HepG2 (cell line): ENCODE results near the gene CCDC191. TPM values are rescaled to one million over a fixed set of nuclear protein-coding genes. Genes with fewer than 3 reads are reported as not detected.

Experiments used
- ATAC-seq: fragments of 200-7000 bp; cut with Tn5 transposase; 3 replicates; pipeline ENCODE4 v1.9.1; 2020; ENCODE audit warnings: mild to moderate bottlenecking, moderate library complexity
- BruUV-seq: library from RNA; stranded (reverse); fragments of 400-500 nt; replicated peaks from 2 replicates; lab custom pipeline; 2021; lab: Mats Ljungman, UMichigan
- CTCF ChIA-PET: fragments of 300-600 bp; formaldehyde crosslinking; extraction: SDS; loops from one replicate; lab custom pipeline; 2021; ENCODE audit warnings: low total read pairs, inconsistent platforms, low intra/inter-chr PET ratio; lab: Yijun Ruan, JAX
- POLR2A ChIA-PET: fragments of 350-600 bp; sonication (Branson Sonifier 250); formaldehyde crosslinking; loops from one replicate; lab custom pipeline; 2020; ENCODE audit warnings: antibody characterized with exemption, inconsistent platforms; lab: Yijun Ruan, JAX
- DNase-seq: peaks from one replicate; pipeline ENCODE4 v3.0.0-alpha.2; 2015; ENCODE audit warnings: low spot score
- FAIRE-seq: peaks from 3 replicates; lab custom pipeline; 2011; peaks lifted over from hg19 to GRCh38; lab: Jason Lieb, UNC
- H2AFZ ChIP-seq: one replicate; pipeline ENCODE4 v1.6.1; 2011; ENCODE audit warnings: low read length, inconsistent platforms
- H3K27ac ChIP-seq: fragments of 300-600 bp; 3 replicates; pipeline ENCODE4 v1.8.0; 2011; ENCODE audit warnings: mixed run types, mild to moderate bottlenecking, mixed read lengths, low read length, inconsistent platforms; ENCODE audit not compliant: insufficient read depth; ENCODE audit errors: extremely low read length
- H3K27me3 ChIP-seq, 2 experiments: fragments of 200-600 bp in 1 of 2; 2 replicates in 1 of 2; 3 replicates in 1 of 2; pipeline versions ENCODE4 v1.6.0 to v1.8.0; 2011; ENCODE audit warnings: low read length in 2 of 2, mild to moderate bottlenecking in 2 of 2, moderate library complexity in 2 of 2, inconsistent platforms in 1 of 2; ENCODE audit not compliant: insufficient read depth in 2 of 2, control insufficient read depth in 1 of 2
- H3K36me3 ChIP-seq, 2 experiments: fragments of 200-600 bp in 1 of 2; replicated peaks in 1 of 2; 2 replicates in 1 of 2; 3 replicates in 1 of 2; pipeline versions ENCODE4 v1.5.1 to v1.8.0; 2011; ENCODE audit warnings: low read length in 2 of 2, inconsistent platforms in 1 of 2; ENCODE audit not compliant: insufficient read depth in 2 of 2, control insufficient read depth in 1 of 2
- H3K4me1 ChIP-seq: 2 replicates; pipeline ENCODE4 v1.5.1; 2012; ENCODE audit warnings: low read length, inconsistent platforms; ENCODE audit not compliant: insufficient read depth
- H3K4me2 ChIP-seq: 2 replicates; pipeline ENCODE4 v1.6.0; 2011; ENCODE audit warnings: low read depth, low read length, inconsistent platforms
- H3K4me3 ChIP-seq, 3 experiments: fragments of 200-600 bp in 1 of 3; sonication (generic), shearing (Covaris generic) in 1 of 3; replicated peaks in 1 of 3; 2 replicates each; pipeline ENCODE4 v1.5.1; 2011 to 2016; ENCODE audit warnings: low read length in 3 of 3, inconsistent platforms in 2 of 3, low read depth in 2 of 3, mild to moderate bottlenecking in 2 of 3, control low read depth in 1 of 3, mixed read lengths in 1 of 3; ENCODE audit not compliant: insufficient read depth in 1 of 3
- H3K79me2 ChIP-seq: one replicate; pipeline ENCODE4 v1.6.1; 2011; ENCODE audit warnings: low read length, inconsistent platforms; ENCODE audit not compliant: insufficient read depth
- H3K9ac ChIP-seq: 2 replicates; pipeline ENCODE4 v1.6.0; 2011; ENCODE audit warnings: mild to moderate bottlenecking, low read depth, low read length, inconsistent platforms; ENCODE audit not compliant: insufficient read depth
- H3K9me3 ChIP-seq: 2 replicates; pipeline ENCODE4 v1.5.1; 2012; ENCODE audit warnings: mild to moderate bottlenecking, low read length
- H4K20me1 ChIP-seq: 2 replicates; pipeline ENCODE4 v1.6.0; 2011; ENCODE audit warnings: inconsistent platforms, mild to moderate bottlenecking, low read length, moderate library complexity; ENCODE audit not compliant: insufficient read depth
- ARID5B ChIP-seq: IDR thresholded peaks from 2 replicates; pipeline ENCODE4 v1.4.0; 2020; ENCODE audit warnings: mild to moderate bottlenecking, missing genetic modification reagents
- EZH2 ChIP-seq: conservative IDR thresholded peaks from 2 replicates; pipeline ENCODE4 v1.6.1; 2012; ENCODE audit warnings: mild to moderate bottlenecking, low read depth, low read length, moderate library complexity
- HOXA3 ChIP-seq: sonication (generic); formaldehyde crosslinking; IDR thresholded peaks from 2 replicates; pipeline ENCODE4 v1.5.0; 2020; ENCODE audit warnings: missing genetic modification reagents
- HOXA9 ChIP-seq: sonication (generic); formaldehyde crosslinking; IDR thresholded peaks from 2 replicates; pipeline ENCODE4 v1.8.1; 2022; ENCODE audit warnings: missing genetic modification reagents, mild to moderate bottlenecking, moderate library complexity, borderline replicate concordance
- JARID2 ChIP-seq: sonication (generic); formaldehyde crosslinking; IDR thresholded peaks from 2 replicates; pipeline ENCODE4 v1.8.1; 2023; ENCODE audit warnings: missing genetic modification reagents, inconsistent platforms; ENCODE audit not compliant: insufficient replicate concordance
- PITX1 ChIP-seq: sonication (generic); formaldehyde crosslinking; IDR thresholded peaks from 2 replicates; pipeline ENCODE4 v1.5.1; 2020; ENCODE audit warnings: mild to moderate bottlenecking, missing genetic modification reagents
- SIX1 ChIP-seq: sonication (generic); formaldehyde crosslinking; IDR thresholded peaks from 2 replicates; pipeline ENCODE4 v1.4.0; 2020; ENCODE audit warnings: missing genetic modification reagents, borderline replicate concordance
- STAT5B ChIP-seq: sonication (generic); formaldehyde crosslinking; IDR thresholded peaks from 2 replicates; pipeline ENCODE4 v1.4.0; 2020; ENCODE audit warnings: missing genetic modification reagents
- TSC22D2 ChIP-seq: sonication (generic); formaldehyde crosslinking; IDR thresholded peaks from 2 replicates; pipeline ENCODE4 v1.5.1; 2020; ENCODE audit warnings: missing genetic modification reagents, mild to moderate bottlenecking, borderline replicate concordance
- ZBTB33 ChIP-seq: sonication (generic); formaldehyde crosslinking; IDR thresholded peaks from 2 replicates; pipeline ENCODE4 v1.4.0; 2020; ENCODE audit warnings: missing genetic modification reagents
- ZNF274 ChIP-seq: sonication (generic); formaldehyde crosslinking; IDR thresholded peaks from 2 replicates; pipeline ENCODE4 v1.5.1; 2020; ENCODE audit warnings: mild to moderate bottlenecking, missing genetic modification reagents
- ZSCAN20 ChIP-seq: sonication (generic); formaldehyde crosslinking; IDR thresholded peaks from 2 replicates; pipeline ENCODE4 v1.4.0; 2020; ENCODE audit warnings: missing genetic modification reagents, mild to moderate bottlenecking, borderline replicate concordance
- WGBS: methylation state at CpG from one replicate; pipeline ENCODE4 v1.1.6; 2017; ENCODE audit warnings: low lambda C conversion rate; 5-methylcytosine and 5-hydroxymethylcytosine counted together
- in situ Hi-C: cut with HindIII; loops from 2 replicates; pipeline ENCODE4 v1.10.0; 2017; ENCODE audit warnings: low pct_unique_long_range_greater_than_20kb; ENCODE audit not compliant: extremely low pct_ligation_motif_present
- intact Hi-C: fragments of 100-400 bp; cut with micrococcal nuclease; formaldehyde crosslinking; loops from one replicate; pipeline ENCODE4 v1.10.0; 2022; ENCODE audit not compliant: unreplicated experiment
- polyA plus RNA-seq, 8 experiments: library from polyadenylated mRNA; depleted of rRNA in 3 of 8; stranded (reverse) in 7 of 8; unstranded in 1 of 8; fragments of >200 nt; fragmentation: Illumina TruSeq in 4 of 8; extraction: Trizol in 4 of 8; gene quantifications; 2 replicates each; pipeline versions ENCODE4 v1.2.1 to v1.2.3, GENCODE V29; 2011 to 2016; ENCODE audit warnings: low read depth in 4 of 8, missing spikeins in 1 of 8, mixed read lengths in 1 of 8; ENCODE audit not compliant: insufficient read depth in 1 of 8
- total RNA-seq, 5 experiments: library from RNA; depleted of rRNA; stranded (reverse); fragments of >200 nt; fragmentation: Illumina TruSeq; extraction: Trizol; gene quantifications; 2 replicates each; pipeline ENCODE4 v1.2.3, GENCODE V29; 2016; ENCODE audit warnings: low read depth in 1 of 5

CCDC191 gene
- total and polyA plus RNA-seq, 2 of the 13 experiments (the other 11 are each of a cell fraction or from before 2014, with no cell fraction given) = 0.91 to 1.4 TPM

DNA sequence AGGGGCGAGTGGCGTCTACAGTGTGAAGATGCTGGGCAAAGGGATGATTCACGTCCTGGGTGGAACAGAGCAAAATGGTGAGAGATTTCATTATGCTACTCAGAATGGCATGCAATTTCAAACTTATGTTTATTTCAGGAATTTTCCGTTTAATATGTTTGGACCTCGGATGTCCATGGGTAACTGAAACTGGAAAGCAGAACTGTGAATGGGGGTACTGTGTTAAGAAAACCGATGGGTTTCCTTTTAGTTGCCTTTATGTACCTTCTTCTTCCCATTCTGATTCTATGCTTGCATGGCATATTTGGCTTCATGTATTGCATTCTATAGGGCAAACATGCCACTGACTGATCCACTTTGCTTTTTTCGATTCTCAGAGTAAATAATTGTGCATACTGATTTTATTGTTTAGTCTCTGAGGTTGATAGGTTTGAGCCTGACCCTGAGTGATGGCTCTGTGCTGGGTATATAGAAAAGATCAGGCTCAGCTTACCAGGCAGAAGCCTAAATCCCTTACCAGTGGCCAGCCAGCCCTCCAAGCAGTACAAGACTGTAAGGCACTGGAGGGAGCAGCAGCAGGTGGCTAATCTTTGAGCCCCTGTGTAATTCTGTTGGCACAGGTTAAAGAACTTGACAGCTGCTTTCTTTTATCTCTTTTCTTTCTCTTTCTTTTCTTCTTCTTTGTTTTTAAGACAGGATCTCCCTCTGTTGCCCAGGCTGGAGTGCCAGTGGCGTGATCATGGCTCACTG, 4.8 kb upstream of the CCDC191 start:
- no peak overlapping the region for H3K4me2 ChIP-seq
- no peak overlapping the region for H2AFZ ChIP-seq
- no peaks in the 10 kb centered on the region; a peak in 1 of 5 replicates for H3K27me3 ChIP-seq
- FAIRE-seq = no peak
- no peak overlapping the region for H3K27ac ChIP-seq
- in situ Hi-C loops = no loop called here
- peaks cover 0 to 19% of the 10 kb centered on the region in 2 experiments; a peak in 3 of 5 replicates for H3K36me3 ChIP-seq
- 95% methylated on average over 8 of the region's 8 CpGs for WGBS
- CTCF ChIA-PET = no interaction called here
- H3K9me3 ChIP-seq = no peaks in the 10 kb centered on the region
- POLR2A ChIA-PET = no interaction called here
- DNase-seq = no peak
- no peak overlapping the region for H3K4me3 ChIP-seq
- H3K4me1 ChIP-seq = peaks cover 17% of the 10 kb centered on the region
- no peaks in the 10 kb centered on the region for H4K20me1 ChIP-seq
- no TSS peak for BruUV-seq
- TF ChIP-seq ZNF274 (no peak), STAT5B (CRISPR knock-in tag) (no peak), TSC22D2 (CRISPR knock-in tag) (no peak), PITX1 (CRISPR knock-in tag) (no peak), EZH2 (no peak)
- TF ChIP-seq, all 625 proteins: peak for 0
- ATAC-seq = no peak
- intact Hi-C loops = no loop called here
- Histone ChIP-seq H3K9ac (no peak overlapping the region), H3K79me2 (peaks cover 59% of the 10 kb centered on the region)

GRCh38 chr3:114058646-114059045, 2.3 kb upstream of the CCDC191 start:
- Histone ChIP-seq H3K9ac (no peak overlapping the region), H3K36me3 (peaks cover 0 to 4% of the 10 kb centered on the region in 2 experiments; a peak in 1 of 5 replicates), H3K4me2 (peak overlapping the region; percentile 75; the same call in 1 of the 2 replicates), H3K27ac (no peak overlapping the region), H3K4me1 (peaks cover 24% of the 10 kb centered on the region), H3K9me3 (no peaks in the 10 kb centered on the region), H2AFZ (no peak overlapping the region), H3K4me3 (no peak overlapping the region), H3K79me2 (peaks cover 57% of the 10 kb centered on the region), H4K20me1 (no peaks in the 10 kb centered on the region), H3K27me3 (no peaks in the 10 kb centered on the region; a peak in 1 of 5 replicates)
- intact Hi-C loops = loop anchor here (10.0 kb wide), 1 partner anchor 544 kb away; the partner anchor contains the start of gene SPICE1
- no TSS peak for BruUV-seq
- FAIRE-seq = no peak
- ChIA-PET CTCF (no interaction called here), POLR2A (no interaction called here)
- in situ Hi-C loops = no loop called here
- ATAC-seq = no peak
- 94% methylated on average over 8 of the region's 8 CpGs for WGBS
- no peak for DNase-seq
- TF ChIP-seq JARID2 = no peak
- TF ChIP-seq ZSCAN20 = no peak
- no peak for TF ChIP-seq HOXA9 (CRISPR knock-in tag)
- TF ChIP-seq ZBTB33 = no peak
- TF ChIP-seq HOXA3 = no peak
- TF ChIP-seq ARID5B (CRISPR knock-in tag) = no peak
- no peak for TF ChIP-seq SIX1 (CRISPR knock-in tag)
